GM12878 (cell line): Measurements from ENCODE around the gene ZNF689. TPM values are rescaled to one million over a fixed set of nuclear protein-coding genes. Genes with fewer than 3 reads are reported as not detected.

Experiments used
- ATAC-seq: fragments of 200-7000 bp; cut with Tn5 transposase; 3 replicates; pipeline ENCODE4 v1.9.1; 2020; ENCODE audit warnings: mild to moderate bottlenecking, moderate library complexity
- BruUV-seq: library from RNA; stranded (reverse); fragments of 400-500 nt; replicated peaks from 2 replicates; lab custom pipeline; 2021; lab: Mats Ljungman, UMichigan
- CTCF ChIA-PET: fragments of 300-600 bp; sonication (Branson Sonifier 250); formaldehyde crosslinking; extraction: SDS; loops from one replicate; lab custom pipeline; 2021; ENCODE audit warnings: inconsistent platforms; lab: Yijun Ruan, JAX
- POLR2A ChIA-PET: fragments of 350-600 bp; formaldehyde crosslinking; extraction: SDS; loops from one replicate; lab custom pipeline; 2021; ENCODE audit warnings: inconsistent platforms; lab: Charles Lee
- RAD21 ChIA-PET: fragments of 300-600 bp; sonication (Branson Sonifier 250); formaldehyde crosslinking; loops from one replicate; lab custom pipeline; 2023; ENCODE audit warnings: antibody characterized with exemption; ENCODE audit not compliant: unreplicated experiment; lab: Charles Lee
- SMC1A ChIA-PET: fragments of 300-600 bp; sonication (Branson Sonifier 250); formaldehyde crosslinking; loops from one replicate; lab custom pipeline; 2023; ENCODE audit not compliant: unreplicated experiment, uncharacterized antibody; lab: Charles Lee
- DNase-seq: peaks from one replicate; pipeline ENCODE4 v3.0.0-alpha.2; 2011; ENCODE audit warnings: low read depth, low spot score
- FAIRE-seq: peaks from 3 replicates; lab custom pipeline; 2011; peaks lifted over from hg19 to GRCh38; lab: Jason Lieb, UNC
- H2AFZ ChIP-seq: 2 replicates; pipeline ENCODE4 v1.6.0; 2011; ENCODE audit warnings: low read depth, low read length, control low read depth; ENCODE audit not compliant: control insufficient read depth
- H3K27ac ChIP-seq: 2 replicates; pipeline ENCODE4 v1.5.1; 2011; ENCODE audit warnings: control low read depth; ENCODE audit not compliant: control insufficient read depth, insufficient read depth
- H3K27me3 ChIP-seq, 2 experiments: replicated peaks in 1 of 2; 2 replicates each; pipeline versions ENCODE4 v1.6.0 to v1.6.1; 2011; ENCODE audit warnings: low read length in 1 of 2; ENCODE audit not compliant: control insufficient read depth in 2 of 2, insufficient read depth in 2 of 2
- H3K36me3 ChIP-seq, 2 experiments: 2 replicates each; pipeline ENCODE4 v1.5.1; 2011; ENCODE audit warnings: low read length in 1 of 2; ENCODE audit not compliant: control insufficient read depth in 2 of 2, insufficient read depth in 2 of 2
- H3K4me1 ChIP-seq: 2 replicates; pipeline ENCODE4 v1.6.1; 2011; ENCODE audit warnings: mild to moderate bottlenecking, low read length, moderate library complexity, mixed read lengths; ENCODE audit not compliant: control insufficient read depth, insufficient read depth
- H3K4me2 ChIP-seq: 2 replicates; pipeline ENCODE4 v1.6.0; 2011; ENCODE audit warnings: control low read depth; ENCODE audit not compliant: control insufficient read depth, insufficient read depth
- H3K4me3 ChIP-seq: fragments of 200-600 bp; sonication (generic); 2 replicates; pipeline ENCODE4 v1.5.1; 2016
- H3K79me2 ChIP-seq: 2 replicates; pipeline ENCODE4 v1.6.0; 2011; ENCODE audit warnings: low read length; ENCODE audit not compliant: control insufficient read depth, insufficient read depth
- H3K9ac ChIP-seq: 2 replicates; pipeline ENCODE4 v1.8.0; 2011; ENCODE audit warnings: low read length, control low read depth, mixed read lengths; ENCODE audit not compliant: control insufficient read depth, insufficient read depth
- H3K9me3 ChIP-seq: replicated peaks from 3 replicates; pipeline ENCODE4 v1.5.1; 2011; ENCODE audit warnings: mild to moderate bottlenecking, low read length; ENCODE audit not compliant: control insufficient read depth, insufficient read depth
- H4K20me1 ChIP-seq: 2 replicates; pipeline ENCODE4 v1.6.0; 2011; ENCODE audit not compliant: control insufficient read depth, insufficient read depth
- KLF5 ChIP-seq: fragments of 450-650 bp; IDR thresholded peaks from 2 replicates; pipeline ENCODE4 v1.6.1; 2014; ENCODE audit warnings: mild to moderate bottlenecking; ENCODE audit not compliant: partially characterized antibody
- POLR2A ChIP-seq: IDR thresholded peaks from 2 replicates; pipeline ENCODE4 v1.6.1; 2011; ENCODE audit warnings: low read depth, mild to moderate bottlenecking, low read length
- YY1 ChIP-seq: IDR thresholded peaks from 2 replicates; pipeline ENCODE4 v1.6.1; 2011; ENCODE audit warnings: low read depth, mild to moderate bottlenecking, low read length
- WGBS: methylation state at CpG from one replicate; pipeline ENCODE4 v1.1.6; 2016; ENCODE audit warnings: low lambda C conversion rate; ENCODE audit not compliant: insufficient replicate concordance, insufficient coverage; ENCODE audit errors: missing lambda C conversion rate; 5-methylcytosine and 5-hydroxymethylcytosine counted together
- in situ Hi-C: fragments of 300-500 bp; cut with MboI; formaldehyde crosslinking; loops from 9 replicates; pipeline ENCODE4 v1.14.3; 2018; ENCODE audit warnings: mixed read lengths
- intact Hi-C: fragments of 100-400 bp; cut with micrococcal nuclease; formaldehyde crosslinking; loops from one replicate; pipeline ENCODE4 v1.14.2; 2022; ENCODE audit not compliant: unreplicated experiment
- polyA plus RNA-seq, 11 experiments: library from polyadenylated mRNA; depleted of rRNA in 4 of 11; unstranded in 6 of 11; stranded (reverse) in 5 of 11; fragments of >200 nt; fragmentation: Nextera tagmentation in 4 of 11; fragmentation: Illumina TruSeq in 1 of 11; extraction: Ambion mirVana in 4 of 11; extraction: Trizol in 1 of 11; gene quantifications; 1 replicate in 1 of 11; 2 replicates in 10 of 11; pipeline versions ENCODE4 v1.2.1 to v1.2.3, GENCODE V29; 2011 to 2016; ENCODE audit warnings: inconsistent platforms in 2 of 11, missing spikeins in 2 of 11, low read depth in 1 of 11
- total RNA-seq, 4 experiments: library from RNA; depleted of rRNA in 3 of 4; stranded (reverse); fragments of >200 nt in 3 of 4; fragmentation: Illumina TruSeq in 1 of 4; extraction: Trizol in 1 of 4; gene quantifications; 2 replicates each; pipeline versions ENCODE4 v1.2.1 to v1.2.3, GENCODE V29; 2013 to 2021
- TF ChIP-seq, protein P1 (sequence below): fragments of 450-650 bp; IDR thresholded peaks from 2 replicates; pipeline ENCODE4 v1.6.1; 2018; ENCODE audit warnings: borderline replicate concordance, mild to moderate bottlenecking; ENCODE audit not compliant: partially characterized antibody

Gene ZNF689
- total and polyA plus RNA-seq, 10 of the 15 experiments (the other 5 are each of a cell fraction or from before 2014, with no cell fraction given): 4.7 to 13.2 (median 8.5) TPM

DNA sequence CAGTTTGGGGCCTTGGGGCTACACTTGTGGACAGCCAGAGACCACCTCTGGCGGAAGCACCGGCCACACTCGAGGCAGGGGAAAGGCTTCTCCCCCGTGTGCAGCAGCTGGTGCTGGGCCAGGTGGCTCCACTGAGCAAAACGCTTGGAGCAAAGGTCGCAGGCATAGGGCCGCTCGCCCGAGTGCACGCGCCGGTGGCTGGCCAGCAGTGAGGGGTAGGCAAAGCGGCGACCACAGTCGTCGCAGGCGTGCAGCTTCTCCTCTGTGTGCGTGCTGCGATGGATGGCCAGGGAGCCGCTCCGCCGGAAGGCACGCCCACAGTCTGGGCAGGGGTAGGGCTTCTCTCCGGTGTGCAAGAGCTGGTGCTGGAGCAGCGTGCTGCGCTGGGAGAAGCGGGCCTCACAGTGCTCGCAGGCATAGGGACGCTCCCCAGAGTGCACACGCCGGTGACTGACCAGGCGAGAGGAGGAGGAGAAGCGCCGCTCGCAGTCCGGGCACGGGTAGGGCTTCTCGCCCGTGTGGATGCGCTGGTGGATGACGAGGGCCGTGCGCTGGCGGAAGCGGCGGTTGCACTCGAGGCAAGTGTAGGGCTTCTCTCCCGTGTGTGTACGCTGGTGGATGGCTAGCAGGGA is 5.8 kb downstream of the ZNF689 start:
- intact Hi-C loops (no loop called here), in situ Hi-C loops (no loop called here)
- ATAC-seq (no peak), FAIRE-seq (no peak), DNase-seq (no peak)
- peak; percentile 38; the same call in 1 of the 2 replicates for TF ChIP-seq POLR2A
- no peak for TF ChIP-seq KLF5
- no peak for TF ChIP-seq YY1
- TF ChIP-seq, protein P1, sequence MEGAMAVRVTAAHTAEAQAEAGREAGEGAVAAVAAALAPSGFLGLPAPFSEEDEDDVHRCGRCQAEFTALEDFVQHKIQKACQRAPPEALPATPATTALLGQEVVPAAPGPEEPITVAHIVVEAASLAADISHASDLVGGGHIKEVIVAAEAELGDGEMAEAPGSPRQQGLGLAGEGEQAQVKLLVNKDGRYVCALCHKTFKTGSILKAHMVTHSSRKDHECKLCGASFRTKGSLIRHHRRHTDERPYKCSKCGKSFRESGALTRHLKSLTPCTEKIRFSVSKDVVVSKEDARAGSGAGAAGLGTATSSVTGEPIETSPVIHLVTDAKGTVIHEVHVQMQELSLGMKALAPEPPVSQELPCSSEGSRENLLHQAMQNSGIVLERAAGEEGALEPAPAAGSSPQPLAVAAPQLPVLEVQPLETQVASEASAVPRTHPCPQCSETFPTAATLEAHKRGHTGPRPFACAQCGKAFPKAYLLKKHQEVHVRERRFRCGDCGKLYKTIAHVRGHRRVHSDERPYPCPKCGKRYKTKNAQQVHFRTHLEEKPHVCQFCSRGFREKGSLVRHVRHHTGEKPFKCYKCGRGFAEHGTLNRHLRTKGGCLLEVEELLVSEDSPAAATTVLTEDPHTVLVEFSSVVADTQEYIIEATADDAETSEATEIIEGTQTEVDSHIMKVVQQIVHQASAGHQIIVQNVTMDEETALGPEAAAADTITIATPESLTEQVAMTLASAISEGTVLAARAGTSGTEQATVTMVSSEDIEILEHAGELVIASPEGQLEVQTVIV: no peak
- Histone ChIP-seq H3K27ac (no peak overlapping the region), H3K4me3 (no peak overlapping the region), H3K9ac (no peak overlapping the region), H3K4me2 (no peak overlapping the region), H3K9me3 (no peaks in the 10 kb centered on the region), H3K27me3 (no peaks in the 10 kb centered on the region), H3K36me3 (peaks cover 11 to 14% of the 10 kb centered on the region in 2 experiments; a peak in 3 of 4 replicates), H2AFZ (no peak overlapping the region), H4K20me1 (no peaks in the 10 kb centered on the region), H3K4me1 (peaks cover 4% of the 10 kb centered on the region), H3K79me2 (peaks cover 8% of the 10 kb centered on the region)
- ChIA-PET CTCF (interaction anchor here (0.8 to 2.3 kb wide), 2 partner anchors 11 to 26 kb away, joined by 3 to 9 read pairs; no protein-coding TSS in a partner anchor), RAD21 (no interaction called here), SMC1A (no interaction called here), POLR2A (interaction anchor here (0.6 kb wide), 1 partner anchor 307 kb away, joined by 3 read pairs; no protein-coding TSS in a partner anchor)
- no TSS peak for BruUV-seq
- WGBS: 94% methylated on average over 48 of the region's 49 CpGs
